BE2C (cell line): Measurements from ENCODE around the gene CLSTN2.

Source experiments
- DNase-seq: peaks from one replicate; pipeline ENCODE4 v3.0.0-alpha.2; 2020
- H3K27me3 ChIP-seq: fragments of 250-450 bp; sonication (Bioruptor Pico); 2 replicates; pipeline ENCODE4 v1.5.1; 2020; ENCODE audit warnings: mild to moderate bottlenecking
- H3K36me3 ChIP-seq: fragments of 250-450 bp; sonication (Bioruptor Pico); 2 replicates; pipeline ENCODE4 v1.5.1; 2020; ENCODE audit warnings: mild to moderate bottlenecking
- H3K4me1 ChIP-seq: fragments of 250-450 bp; sonication (Bioruptor Pico); 2 replicates; pipeline ENCODE4 v1.5.1; 2020
- H3K4me3 ChIP-seq: 2 replicates; pipeline ENCODE4 v1.5.1; 2011; ENCODE audit warnings: low read depth, low read length
- H3K9me3 ChIP-seq: fragments of 250-450 bp; sonication (Bioruptor Pico); 2 replicates; pipeline ENCODE4 v1.5.1; 2020
- CTCF ChIP-seq: IDR thresholded peaks from 2 replicates; pipeline ENCODE4 v1.5.1; 2012; ENCODE audit warnings: mild to moderate bottlenecking, low read depth, low read length

The CLSTN2 gene

GRCh38 chr3:140251678-140252077, 316.7 kb downstream of the CLSTN2 start:
- H3K4me3 ChIP-seq = no peak overlapping the region
- H3K4me1 ChIP-seq = no peaks in the 10 kb centered on the region
- H3K36me3 ChIP-seq = no peaks in the 10 kb centered on the region
- no peak for DNase-seq
- H3K9me3 ChIP-seq = no peaks in the 10 kb centered on the region; the same call in 1 of the 2 replicates
- H3K27me3 ChIP-seq = no peaks in the 10 kb centered on the region
- no peak for TF ChIP-seq CTCF

- Histone ChIP-seq H3K27me3 (no peaks in the 10 kb centered on the region), H3K4me3 (no peak overlapping the region), H3K4me1 (no peaks in the 10 kb centered on the region), H3K36me3 (no peaks in the 10 kb centered on the region), H3K9me3 (no peaks in the 10 kb centered on the region; the same call in 1 of the 2 replicates)
- DNase-seq = no peak
- TF ChIP-seq CTCF = no peak
These were observed 318.0 kb downstream of the CLSTN2 start for GRCh38 chr3:140252812-140253656.

GRCh38 chr3:140258222-140258724, 323.3 kb downstream of the CLSTN2 start:
- H3K9me3 ChIP-seq = no peaks in the 10 kb centered on the region; the same call in 1 of the 2 replicates
- no peak for DNase-seq
- no peak for TF ChIP-seq CTCF

GRCh38 chr3:140265302-140265701, 330.3 kb downstream of the CLSTN2 start:
- H3K4me1 ChIP-seq = no peaks in the 10 kb centered on the region
- H3K4me3 ChIP-seq = no peak overlapping the region
- DNase-seq = no peak
- no peaks in the 10 kb centered on the region for H3K27me3 ChIP-seq
- H3K9me3 ChIP-seq = no peaks in the 10 kb centered on the region; the same call in 1 of the 2 replicates
- no peaks in the 10 kb centered on the region for H3K36me3 ChIP-seq
- TF ChIP-seq CTCF = no peak

More at GRCh38 chr3:140258222-140258724, 323.3 kb downstream of the CLSTN2 start:
- H3K36me3 ChIP-seq = no peaks in the 10 kb centered on the region
- H3K4me1 ChIP-seq = no peaks in the 10 kb centered on the region
- no peaks in the 10 kb centered on the region for H3K27me3 ChIP-seq
- H3K4me3 ChIP-seq = no peak overlapping the region

GRCh38 chr3:140268103-140268502, 333.1 kb downstream of the CLSTN2 start:
- H3K4me1 ChIP-seq = no peaks in the 10 kb centered on the region
- 0 out of 2 replicates have a peak, but pooled peaks have one; percentile 17 for TF ChIP-seq CTCF
- no peaks in the 10 kb centered on the region for H3K9me3 ChIP-seq
- no peaks in the 10 kb centered on the region for H3K27me3 ChIP-seq
- H3K36me3 ChIP-seq = no peaks in the 10 kb centered on the region
- no peak for DNase-seq
- H3K4me3 ChIP-seq = no peak overlapping the region

GRCh38 chr3:140268610-140269009, 333.6 kb downstream of the CLSTN2 start:
- Histone ChIP-seq H3K9me3 (no peaks in the 10 kb centered on the region), H3K36me3 (no peaks in the 10 kb centered on the region), H3K27me3 (no peaks in the 10 kb centered on the region), H3K4me3 (no peak overlapping the region), H3K4me1 (no peaks in the 10 kb centered on the region)
- no peak for TF ChIP-seq CTCF
- DNase-seq = no peak
